Neuronal stem cell (in vitro differentiated cells): ENCODE data around the gene CYTH2.

Experiments
- DNase-seq: peaks from one replicate; pipeline ENCODE4 v3.0.0-alpha.2; 2013; ENCODE audit warnings: low spot score
- H2AFZ ChIP-seq: one replicate; pipeline ENCODE4 v1.6.1; 2013; ENCODE audit warnings: mild to moderate bottlenecking, low read length, inconsistent platforms
- H2AK5ac ChIP-seq: 2 replicates; pipeline ENCODE4 v1.6.1; 2013; ENCODE audit warnings: low read depth, mild to moderate bottlenecking, inconsistent platforms, low read length, moderate library complexity, mixed read lengths
- H2BK120ac ChIP-seq: 2 replicates; pipeline ENCODE4 v1.6.1; 2013; ENCODE audit warnings: low read depth, mild to moderate bottlenecking, inconsistent platforms, low read length, moderate library complexity, mixed read lengths
- H2BK12ac ChIP-seq: one replicate; pipeline ENCODE4 v1.6.1; 2013; ENCODE audit warnings: low read length, inconsistent platforms
- H2BK15ac ChIP-seq: 2 replicates; pipeline ENCODE4 v1.6.1; 2013; ENCODE audit warnings: mild to moderate bottlenecking, low read length, inconsistent platforms, mixed read lengths
- H2BK5ac ChIP-seq: one replicate; pipeline ENCODE4 v1.6.1; 2013; ENCODE audit warnings: inconsistent platforms, mild to moderate bottlenecking, low read length, moderate library complexity
- H3K14ac ChIP-seq: one replicate; pipeline ENCODE4 v1.6.1; 2013; ENCODE audit warnings: low read length, inconsistent platforms
- H3K18ac ChIP-seq: 2 replicates; pipeline ENCODE4 v1.6.1; 2013; ENCODE audit warnings: low read length, inconsistent platforms
- H3K23ac ChIP-seq: 2 replicates; pipeline ENCODE4 v1.6.1; 2013; ENCODE audit warnings: low read depth, mild to moderate bottlenecking, mixed read lengths, low read length, inconsistent platforms; ENCODE audit not compliant: poor library complexity
- H3K27ac ChIP-seq: replicated peaks from 3 replicates; pipeline ENCODE4 v1.5.1; 2013; ENCODE audit warnings: low read length, inconsistent platforms
- H3K27me3 ChIP-seq, 3 experiments: 2 replicates each; pipeline ENCODE4 v1.6.1; 2013; ENCODE audit warnings: low read length in 3 of 3, mild to moderate bottlenecking in 2 of 3, inconsistent platforms in 1 of 3, low read depth in 1 of 3, mixed read lengths in 1 of 3, moderate library complexity in 1 of 3; ENCODE audit not compliant: control insufficient read depth in 3 of 3, insufficient read depth in 3 of 3
- H3K36me3 ChIP-seq, 2 donors: replicated peaks in 1 of 2; 2 replicates each; pipeline ENCODE4 v1.6.1; 2013; ENCODE audit warnings: low read length in 2 of 2; ENCODE audit not compliant: control insufficient read depth in 2 of 2, insufficient read depth in 2 of 2
- H3K4ac ChIP-seq: 2 replicates; pipeline ENCODE4 v1.6.1; 2013; ENCODE audit warnings: inconsistent platforms, mild to moderate bottlenecking, low read length, moderate library complexity
- H3K4me1 ChIP-seq, 2 donors: 1 replicate in 1 of 2; 2 replicates in 1 of 2; pipeline ENCODE4 v1.6.1; 2013; ENCODE audit warnings: low read length in 2 of 2, low read depth in 1 of 2; ENCODE audit not compliant: control insufficient read depth in 2 of 2, insufficient read depth in 1 of 2
- H3K4me2 ChIP-seq: one replicate; pipeline ENCODE4 v1.6.1; 2013; ENCODE audit warnings: mild to moderate bottlenecking, low read length, inconsistent platforms; ENCODE audit not compliant: insufficient read depth, poor library complexity, severe bottlenecking
- H3K4me3 ChIP-seq, 2 donors: 2 replicates each; pipeline ENCODE4 v1.5.1; 2013; ENCODE audit warnings: low read length in 2 of 2, mild to moderate bottlenecking in 2 of 2, inconsistent platforms in 1 of 2, moderate library complexity in 1 of 2
- H3K79me1 ChIP-seq: one replicate; pipeline ENCODE4 v1.6.1; 2013; ENCODE audit warnings: low read depth, mild to moderate bottlenecking, inconsistent platforms, low read length, moderate library complexity
- H3K9ac ChIP-seq: one replicate; pipeline ENCODE4 v1.6.1; 2013; ENCODE audit warnings: mild to moderate bottlenecking, low read depth, low read length, inconsistent platforms; ENCODE audit not compliant: poor library complexity
- H3K9me3 ChIP-seq, 2 donors: replicated peaks in 1 of 2; 2 replicates each; pipeline versions ENCODE3 to v1.6.1; 2013; ENCODE audit warnings: low read length in 2 of 2, mild to moderate bottlenecking in 2 of 2, inconsistent platforms in 1 of 2, low read depth in 1 of 2, mixed read lengths in 1 of 2, moderate library complexity in 1 of 2; ENCODE audit not compliant: control insufficient read depth in 2 of 2, insufficient read depth in 1 of 2
- H4K8ac ChIP-seq: one replicate; pipeline ENCODE4 v1.6.1; 2013; ENCODE audit warnings: low read depth, mild to moderate bottlenecking, inconsistent platforms, low read length, moderate library complexity
- H4K91ac ChIP-seq: one replicate; pipeline ENCODE4 v1.6.1; 2013; ENCODE audit warnings: low read length, low read depth, mild to moderate bottlenecking, inconsistent platforms; ENCODE audit not compliant: poor library complexity
- WGBS, 2 donors: extraction: QIAGEN DNeasy Blood & Tissue Kit; methylation state at CpG; one replicate each; pipeline ENCODE4 v1.1.7; 2013; ENCODE audit warnings: missing lambda C conversion rate in 2 of 2, mixed read lengths in 1 of 2; ENCODE audit not compliant: insufficient read length in 2 of 2, insufficient replicate concordance in 1 of 2; ENCODE audit errors: extremely low coverage in 2 of 2; 5-methylcytosine and 5-hydroxymethylcytosine counted together

Gene CYTH2

DNA sequence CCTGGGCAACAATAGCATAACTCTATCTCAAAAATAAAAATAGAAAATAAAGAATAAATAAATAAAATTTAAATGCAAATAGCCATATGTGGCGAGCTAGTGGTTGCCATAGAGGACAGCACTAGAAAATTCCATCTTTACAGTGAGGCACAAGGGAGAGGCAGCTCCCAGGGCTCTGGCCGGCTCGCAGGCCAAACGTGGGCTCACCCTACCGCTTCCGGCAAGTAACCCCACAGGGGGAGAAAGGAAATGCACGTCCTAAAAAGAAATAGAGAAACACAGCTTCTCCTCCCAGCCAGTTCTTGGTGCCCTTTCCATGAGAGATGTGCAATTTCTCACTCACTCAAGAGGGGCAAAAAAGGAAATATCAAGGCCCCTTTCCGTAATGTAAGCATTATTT, 35.8 kb upstream of the CYTH2 start:
- Histone ChIP-seq H2AFZ (no peak overlapping the region), H2AK5ac (no peak overlapping the region), H3K27ac (no peak overlapping the region), H3K36me3 (no peaks in the 10 kb centered on the region), H2BK15ac (no peak overlapping the region), H3K14ac (no peak overlapping the region), H3K79me1 (no peaks in the 10 kb centered on the region), H3K23ac (no peak overlapping the region), H3K18ac (no peak overlapping the region), H3K27me3 (no peaks in the 10 kb centered on the region), H3K4me1 (no peaks in the 10 kb centered on the region), H3K4me3 (no peak overlapping the region), H2BK5ac (no peak overlapping the region), H3K9ac (no peak overlapping the region), H3K4me2 (no peak overlapping the region), H4K91ac (no peak overlapping the region), H3K9me3 (no peaks in the 10 kb centered on the region), H3K4ac (no peak overlapping the region), H4K8ac (no peak overlapping the region), H2BK12ac (no peak overlapping the region), H2BK120ac (no peak overlapping the region)
- WGBS, 2 donors = no CpG with 5 or more reads among the region's 8 CpGs
- DNase-seq = no peak

DNA sequence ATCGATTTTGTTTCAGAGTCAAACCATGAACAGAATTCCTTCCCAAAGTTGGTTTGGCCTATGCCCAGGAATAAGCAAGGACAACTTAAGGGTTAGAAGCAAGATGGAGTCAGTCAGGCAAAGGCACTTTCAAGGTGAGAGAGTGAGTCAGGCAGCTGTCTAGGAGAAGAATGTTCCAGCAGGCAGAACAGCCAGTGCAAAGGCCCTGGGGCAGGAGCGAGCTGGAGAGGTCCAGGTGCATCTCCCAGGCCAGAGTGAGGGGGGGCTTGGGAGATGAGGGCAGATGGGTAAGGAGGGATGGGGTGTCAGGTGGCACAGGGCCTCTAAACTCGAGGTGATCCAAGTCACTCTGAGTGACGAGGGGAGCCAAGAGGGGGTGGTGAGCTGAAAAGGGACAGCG, 32.6 kb upstream of the CYTH2 start:
- peaks cover 3% of the 10 kb centered on the region for H3K79me1 ChIP-seq
- no peak overlapping the region for H2BK5ac ChIP-seq
- peak overlapping the region; percentile 30 for H2BK12ac ChIP-seq
- no peaks in the 10 kb centered on the region for H3K27me3 ChIP-seq
- no peak overlapping the region for H3K4ac ChIP-seq
- no peak overlapping the region for H3K14ac ChIP-seq
- no peak overlapping the region for H2AFZ ChIP-seq
- no peaks in the 10 kb centered on the region for H3K4me1 ChIP-seq
- H4K8ac ChIP-seq = peak overlapping the region; percentile 92
- no peaks in the 10 kb centered on the region for H3K9me3 ChIP-seq
- no peak overlapping the region for H2BK15ac ChIP-seq
- H2AK5ac ChIP-seq = peak overlapping the region; percentile 74
- no peak overlapping the region for H3K27ac ChIP-seq
- no peak overlapping the region for H4K91ac ChIP-seq
- no peak overlapping the region for H3K4me2 ChIP-seq
- no peak overlapping the region for H2BK120ac ChIP-seq
- H3K36me3 ChIP-seq = peaks cover 0 to 1% of the 10 kb centered on the region in 2 donors
- WGBS, 2 donors = no CpG with 5 or more reads among the region's 5 CpGs
- no peak for DNase-seq
- H3K4me3 ChIP-seq = no peak overlapping the region
- H3K18ac ChIP-seq = peak overlapping the region; percentile 4
- H3K9ac ChIP-seq = no peak overlapping the region
- H3K23ac ChIP-seq = no peak overlapping the region

DNA sequence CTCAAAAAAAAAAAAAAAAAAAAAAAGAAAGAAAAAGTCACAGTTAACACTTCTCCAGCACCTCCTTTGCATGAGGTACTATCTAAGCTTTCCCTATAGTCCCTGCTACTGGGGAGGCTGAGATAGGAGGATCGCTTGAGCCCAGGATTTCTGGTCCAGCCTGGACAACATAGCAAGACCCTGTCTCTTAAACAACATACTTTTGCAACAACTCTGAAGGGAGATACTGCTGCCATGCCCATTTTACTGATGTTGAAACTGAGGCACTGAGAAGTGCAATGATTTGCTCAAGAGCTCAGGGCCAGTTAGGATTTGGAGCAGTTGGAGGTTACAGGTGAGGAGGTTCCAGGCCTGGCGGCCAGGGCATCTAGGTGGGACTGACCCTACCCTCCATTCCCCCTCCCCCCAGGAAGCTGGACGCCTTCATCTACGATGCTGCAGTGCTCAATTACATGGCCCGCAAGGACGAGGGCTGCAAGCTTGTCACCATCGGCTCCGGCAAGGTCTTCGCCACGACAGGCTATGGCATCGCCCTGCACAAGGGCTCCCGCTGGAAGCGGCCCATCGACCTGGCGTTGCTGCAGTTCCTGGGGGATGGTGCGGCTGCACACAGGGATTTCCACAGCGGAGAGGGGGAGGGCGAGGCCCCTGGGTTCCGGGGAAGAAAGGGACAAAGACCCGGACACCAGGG, 27.7 kb upstream of the CYTH2 start:
- Histone ChIP-seq H3K4me2 (no peak overlapping the region), H3K4me1 (peaks cover 7 to 8% of the 10 kb centered on the region in 2 donors), H2BK15ac (no peak overlapping the region), H3K9me3 (peaks cover 0 to 3% of the 10 kb centered on the region in 2 donors), H3K79me1 (peaks cover 11% of the 10 kb centered on the region), H2BK12ac (no peak overlapping the region), H3K4ac (no peak overlapping the region), H3K23ac (no peak overlapping the region), H2BK120ac (no peak overlapping the region), H3K18ac (no peak overlapping the region), H3K27ac (no peak overlapping the region), H4K91ac (no peak overlapping the region), H2AFZ (no peak overlapping the region), H3K27me3 (no peaks in the 10 kb centered on the region), H3K14ac (no peak overlapping the region), H4K8ac (no peak overlapping the region), H3K9ac (no peak overlapping the region), H2AK5ac (peak overlapping the region; percentile 10), H3K36me3 (peaks cover 2% of the 10 kb centered on the region in 2 donors), H3K4me3 (no peak overlapping the region), H2BK5ac (peak overlapping the region; percentile 82)
- WGBS, 2 donors = no CpG with 5 or more reads among the region's 20 CpGs
- DNase-seq = no peak

DNA sequence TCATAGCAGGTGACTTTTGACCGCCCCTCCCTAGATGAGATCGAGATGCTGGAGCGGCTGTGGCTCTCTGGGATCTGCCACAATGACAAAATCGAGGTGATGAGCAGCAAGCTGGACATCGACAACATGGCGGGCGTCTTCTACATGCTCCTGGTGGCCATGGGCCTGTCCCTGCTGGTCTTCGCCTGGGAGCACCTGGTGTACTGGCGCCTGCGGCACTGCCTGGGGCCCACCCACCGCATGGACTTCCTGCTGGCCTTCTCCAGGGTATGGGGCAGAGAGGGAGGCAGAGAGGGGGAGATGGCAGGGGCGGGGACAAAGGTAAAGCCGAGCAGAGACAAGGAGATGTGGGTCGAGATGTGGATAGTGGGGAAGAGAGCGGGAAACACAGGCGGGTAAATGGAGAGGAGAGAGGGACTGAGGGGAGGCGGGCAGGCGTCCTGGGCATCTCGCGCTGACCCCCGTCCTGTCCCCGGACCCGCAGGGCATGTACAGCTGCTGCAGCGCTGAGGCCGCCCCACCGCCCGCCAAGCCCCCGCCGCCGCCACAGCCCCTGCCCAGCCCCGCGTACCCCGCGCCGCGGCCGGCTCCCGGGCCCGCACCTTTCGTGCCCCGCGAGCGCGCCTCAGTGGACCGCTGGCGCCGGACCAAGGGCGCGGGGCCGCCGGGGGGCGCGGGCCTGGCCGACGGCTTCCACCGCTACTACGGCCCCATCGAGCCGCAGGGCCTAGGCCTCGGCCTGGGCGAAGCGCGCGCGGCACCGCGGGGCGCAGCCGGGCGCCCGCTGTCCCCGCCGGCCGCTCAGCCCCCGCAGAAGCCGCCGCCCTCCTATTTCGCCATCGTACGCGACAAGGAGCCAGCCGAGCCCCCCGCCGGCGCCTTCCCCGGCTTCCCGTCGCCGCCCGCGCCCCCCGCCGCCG, 26.8 kb upstream of the CYTH2 start:
- Histone ChIP-seq H3K4ac (no peak overlapping the region), H2BK12ac (no peak overlapping the region), H3K27ac (no peak overlapping the region), H3K18ac (no peak overlapping the region), H3K27me3 (no peaks in the 10 kb centered on the region), H4K8ac (no peak overlapping the region), H3K9ac (no peak overlapping the region), H3K9me3 (peaks cover 0 to 3% of the 10 kb centered on the region in 2 donors), H2BK5ac (peak overlapping the region; percentile 82), H3K79me1 (peaks cover 13% of the 10 kb centered on the region), H3K4me2 (no peak overlapping the region), H2AK5ac (no peak overlapping the region), H2BK15ac (no peak overlapping the region), H3K36me3 (peaks cover 6 to 7% of the 10 kb centered on the region in 2 donors), H3K4me3 (no peak overlapping the region), H3K4me1 (peaks cover 9 to 10% of the 10 kb centered on the region in 2 donors), H2BK120ac (no peak overlapping the region), H2AFZ (no peak overlapping the region), H4K91ac (no peak overlapping the region), H3K14ac (no peak overlapping the region), H3K23ac (peak overlapping the region; percentile 55)
- WGBS, 2 donors = no CpG with 5 or more reads among the region's 94 CpGs
- DNase-seq = no peak
